Transverse colon (tissue), 4 donors: Measurements from ENCODE around the gene CCDC34. TPM values are rescaled to one million over a fixed set of nuclear protein-coding genes. Genes with fewer than 3 reads are reported as not detected.
A peak's percentile ranks its signal among the peaks of the same experiment; 100 is the strongest.

Source experiments
- DNase-seq: peaks from one replicate; pipeline ENCODE4 v3.0.0-alpha.2; 2019
- H3K27ac ChIP-seq, 4 donors: fragments of 200-600 bp; sonication (generic); 2 replicates each; pipeline ENCODE4 v1.5.1; 2016 to 2018; ENCODE audit warnings: inconsistent platforms in 4 of 4
- H3K27me3 ChIP-seq: fragments of 200-600 bp; sonication (generic); 2 replicates; pipeline ENCODE4 v1.5.1; 2017; ENCODE audit warnings: inconsistent platforms
- H3K36me3 ChIP-seq, 4 donors: fragments of 200-600 bp; sonication (generic); 2 replicates each; pipeline ENCODE4 v1.5.1; 2017 to 2019; ENCODE audit warnings: inconsistent platforms in 4 of 4
- H3K4me1 ChIP-seq, 4 donors: fragments of 200-600 bp; sonication (generic); 2 replicates each; pipeline ENCODE4 v1.5.1; 2017 to 2020; ENCODE audit warnings: inconsistent platforms in 4 of 4
- H3K4me3 ChIP-seq, 4 donors: fragments of 200-600 bp; sonication (generic); 1 replicate in 1 of 4; 2 replicates in 3 of 4; pipeline versions ENCODE4 v1.5.1 to v1.6.1; 2017 to 2019; ENCODE audit warnings: inconsistent platforms in 4 of 4
- H3K9me3 ChIP-seq, 2 donors: fragments of 200-600 bp; sonication (generic); 2 replicates each; pipeline ENCODE4 v1.5.1; 2017 to 2019; ENCODE audit warnings: inconsistent platforms in 2 of 2
- EP300 ChIP-seq: sonication (generic); formaldehyde crosslinking; IDR thresholded peaks from one replicate; pipeline ENCODE4 v1.6.1; 2017; ENCODE audit warnings: antibody characterized with exemption, low read depth
- POLR2A ChIP-seq: fragments of 450-650 bp; IDR thresholded peaks from one replicate; pipeline ENCODE4 v1.6.1; 2016; ENCODE audit warnings: antibody characterized with exemption, mild to moderate bottlenecking, moderate library complexity
- POLR2AphosphoS5 ChIP-seq, 3 donors: sonication (generic); formaldehyde crosslinking; IDR thresholded peaks; one replicate each; pipeline ENCODE4 v1.6.1; 2016; ENCODE audit warnings: antibody characterized with exemption in 3 of 3
- WGBS, 2 donors: methylation state at CpG; one replicate each; pipeline ENCODE4 v1.1.5; 2018; ENCODE audit warnings: low coverage in 1 of 2; 5-methylcytosine and 5-hydroxymethylcytosine counted together
- in situ Hi-C, 4 donors: fragments of 200-750 bp; cut with MboI; loops; one replicate each; pipeline versions ENCODE4 v1.15.0 to v1.15.1; 2017; ENCODE audit warnings: low sequenced_read_pairs in 3 of 4, low pct_ligation_motif_present in 1 of 4, low pct_unique_long_range_greater_than_20kb in 1 of 4
- intact Hi-C: fragments of 100-400 bp; cut with DNase I; formaldehyde crosslinking; loops from one replicate; pipeline ENCODE4 v1.15.1; 2023; ENCODE audit warnings: low total_unique reads
- total RNA-seq, 4 donors: library from RNA; depleted of rRNA; stranded (reverse); fragments of >200 nt; gene quantifications; one replicate each; pipeline ENCODE4 v1.1.0, GENCODE V29; 2016
- TF ChIP-seq, protein P1 (sequence below), 5 experiments: fragments of 200-600 bp in 3 of 5; fragments of 450-650 bp in 2 of 5; sonication (generic) in 3 of 5; IDR thresholded peaks; 1 replicate in 2 of 5; 2 replicates in 3 of 5; pipeline ENCODE4 v1.5.1; 2016 to 2017; ENCODE audit warnings: antibody characterized with exemption in 5 of 5, inconsistent platforms in 3 of 5, mild to moderate bottlenecking in 2 of 5, moderate library complexity in 1 of 5

CCDC34 gene
- total RNA-seq, 4 donors from 2014 or later: 0.40 to 6.8 (median 5.6) TPM; not detected in 1

DNA sequence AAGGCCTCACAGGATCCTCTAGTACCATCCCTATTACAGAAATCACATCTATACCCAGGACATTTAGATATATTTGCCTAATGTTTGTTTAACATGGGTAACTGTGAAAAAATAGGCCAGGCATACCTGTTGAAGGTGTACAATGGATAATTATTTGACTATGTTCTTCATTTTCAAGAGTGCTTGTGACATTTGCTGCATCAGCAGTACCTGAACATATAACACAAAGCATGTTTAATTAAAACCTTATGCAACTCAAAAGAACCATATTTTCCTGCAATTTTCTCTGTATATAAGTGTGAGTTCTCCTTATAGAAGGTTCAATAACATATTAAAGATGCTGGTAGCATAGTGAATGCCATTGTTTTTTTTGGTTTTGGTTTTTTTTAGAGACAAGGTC, 8.5 kb upstream of the CCDC34 start:
- Histone ChIP-seq H3K4me1 (peaks cover 0 to 5% (median 3%) of the 10 kb centered on the region in 4 donors), H3K9me3 (no peaks in the 10 kb centered on the region), H3K4me3 (no peak overlapping the region), H3K36me3 (peaks cover 0 to 23% (median 3%) of the 10 kb centered on the region in 4 donors), H3K27me3 (no peaks in the 10 kb centered on the region), H3K27ac (no peak overlapping the region)
- TF ChIP-seq POLR2AphosphoS5 (IDR thresholded peaks at IDR 0.05): no peak
- TF ChIP-seq, protein P1, sequence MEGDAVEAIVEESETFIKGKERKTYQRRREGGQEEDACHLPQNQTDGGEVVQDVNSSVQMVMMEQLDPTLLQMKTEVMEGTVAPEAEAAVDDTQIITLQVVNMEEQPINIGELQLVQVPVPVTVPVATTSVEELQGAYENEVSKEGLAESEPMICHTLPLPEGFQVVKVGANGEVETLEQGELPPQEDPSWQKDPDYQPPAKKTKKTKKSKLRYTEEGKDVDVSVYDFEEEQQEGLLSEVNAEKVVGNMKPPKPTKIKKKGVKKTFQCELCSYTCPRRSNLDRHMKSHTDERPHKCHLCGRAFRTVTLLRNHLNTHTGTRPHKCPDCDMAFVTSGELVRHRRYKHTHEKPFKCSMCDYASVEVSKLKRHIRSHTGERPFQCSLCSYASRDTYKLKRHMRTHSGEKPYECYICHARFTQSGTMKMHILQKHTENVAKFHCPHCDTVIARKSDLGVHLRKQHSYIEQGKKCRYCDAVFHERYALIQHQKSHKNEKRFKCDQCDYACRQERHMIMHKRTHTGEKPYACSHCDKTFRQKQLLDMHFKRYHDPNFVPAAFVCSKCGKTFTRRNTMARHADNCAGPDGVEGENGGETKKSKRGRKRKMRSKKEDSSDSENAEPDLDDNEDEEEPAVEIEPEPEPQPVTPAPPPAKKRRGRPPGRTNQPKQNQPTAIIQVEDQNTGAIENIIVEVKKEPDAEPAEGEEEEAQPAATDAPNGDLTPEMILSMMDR (IDR thresholded peaks at IDR 0.05): no peak
- in situ Hi-C loops: loop anchor here in 1 of 4 donors (25.0 kb wide), 1 partner anchor 91 kb away; the partner anchor contains the start of gene LGR4
- DNase-seq: no peak
- intact Hi-C loops: no loop called here

DNA sequence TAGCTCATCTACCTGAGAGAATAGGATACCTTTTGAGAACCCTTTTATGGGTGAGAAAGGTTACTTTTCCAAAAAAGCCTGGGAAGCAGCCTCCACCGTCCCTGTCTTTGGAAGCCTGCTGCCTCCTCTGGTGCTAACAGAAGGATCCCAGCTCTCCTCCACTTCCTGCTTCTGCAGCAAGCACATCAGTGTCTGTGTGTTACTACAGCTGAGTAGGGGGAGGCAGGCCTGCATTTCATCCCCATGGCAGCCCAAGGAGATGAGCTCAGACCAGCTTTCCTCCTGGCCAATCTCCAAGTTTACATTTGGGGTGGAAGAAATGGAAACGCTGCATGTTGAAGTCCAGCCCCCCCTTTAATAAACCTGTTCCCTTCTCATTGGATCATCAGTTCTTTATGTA, 7.4 kb upstream of the CCDC34 start:
- no peak for DNase-seq
- H3K27ac ChIP-seq: peak overlapping the region in 1 of 4 donors; percentile 39

DNA sequence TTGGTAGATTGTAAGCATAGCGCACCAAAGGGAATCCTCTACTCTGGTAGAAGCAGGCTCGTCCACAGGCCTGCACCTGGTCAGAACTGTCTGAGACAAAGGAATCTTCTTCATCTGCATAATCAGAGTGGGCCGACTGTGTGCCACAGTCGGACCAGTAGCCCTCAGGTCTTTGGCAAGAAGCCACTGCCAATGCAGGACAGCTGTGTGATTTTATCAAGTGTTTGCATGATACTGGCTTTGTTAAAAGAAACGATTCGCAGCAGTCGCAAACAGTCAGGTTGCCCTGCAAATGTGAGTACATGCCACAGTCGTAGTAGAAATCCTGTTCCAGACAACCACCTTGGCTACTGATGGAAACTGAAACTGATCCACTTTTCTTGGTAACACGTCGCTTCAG, 4.9 kb upstream of the CCDC34 start:
- Histone ChIP-seq H3K27me3 (no peaks in the 10 kb centered on the region), H3K4me3 (no peak overlapping the region), H3K36me3 (peaks cover 0 to 23% (median 0%) of the 10 kb centered on the region in 4 donors), H3K9me3 (no peaks in the 10 kb centered on the region), H3K4me1 (peaks cover 0 to 9% (median 4%) of the 10 kb centered on the region in 4 donors), H3K27ac (no peak overlapping the region)
- WGBS, 2 donors: 87 to 90% methylated on average over 2 to 10 of the region's 10 CpGs
- intact Hi-C loops (no loop called here), in situ Hi-C loops (loop anchor here in 1 of 4 donors (25.0 kb wide), 1 partner anchor 94 kb away; the partner anchor contains the start of gene LGR4)
- no peak for TF ChIP-seq EP300
- TF ChIP-seq POLR2AphosphoS5 (IDR thresholded peaks at IDR 0.05): no peak
- TF ChIP-seq, protein P1 (IDR thresholded peaks at IDR 0.05): no peak
- no peak for TF ChIP-seq POLR2A
- DNase-seq: no peak

More for the DNA sequence above, 7.4 kb upstream of the CCDC34 start:
- Histone ChIP-seq H3K4me1 (peaks cover 0 to 5% (median 3%) of the 10 kb centered on the region in 4 donors), H3K9me3 (no peaks in the 10 kb centered on the region), H3K4me3 (no peak overlapping the region), H3K36me3 (peaks cover 0 to 23% (median 3%) of the 10 kb centered on the region in 4 donors), H3K27me3 (no peaks in the 10 kb centered on the region)
- TF ChIP-seq EP300 (no peak), POLR2A (no peak), POLR2AphosphoS5 (IDR thresholded peaks at IDR 0.05) (no peak)
- TF ChIP-seq, protein P1 (IDR thresholded peaks at IDR 0.05): no peak
- in situ Hi-C loops (loop anchor here in 1 of 4 donors (25.0 kb wide), 1 partner anchor 92 kb away; the partner anchor contains the start of gene LGR4), intact Hi-C loops (no loop called here)
- WGBS, 2 donors: 38% methylated on average over 2 of the region's 2 CpGs; no CpG with 5 or more reads in 1 of the 2 donors

DNA sequence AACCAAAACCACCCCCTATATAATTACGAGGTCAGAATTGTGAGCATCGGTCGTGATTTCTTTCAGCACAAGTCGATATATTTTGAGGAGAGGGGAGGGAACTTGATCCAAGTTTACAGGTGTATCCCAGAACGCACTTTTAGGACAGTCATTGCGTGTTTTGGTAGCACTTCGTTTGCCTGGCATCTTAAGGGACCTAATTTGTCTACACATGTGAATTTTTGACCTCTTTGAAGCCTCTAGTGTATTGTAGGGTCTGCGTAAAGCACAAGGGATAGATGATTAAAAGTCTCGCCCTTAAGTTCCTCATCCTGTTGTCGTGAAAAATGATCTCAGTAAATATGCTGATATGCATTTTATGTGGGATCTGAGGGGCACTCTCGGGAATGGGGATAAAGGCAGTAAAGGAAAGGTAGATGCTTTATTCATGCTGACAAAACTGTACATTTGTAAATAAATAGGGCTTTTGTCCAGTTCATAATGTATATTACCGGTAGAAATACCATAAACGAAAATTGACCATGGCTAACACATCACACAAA, 632 bp upstream of the CCDC34 start:
- 23 to 33% methylated on average over 13 of the region's 13 CpGs for WGBS, 2 donors
- peaks cover 3 to 25% (median 9%) of the 10 kb centered on the region in 4 donors for H3K4me1 ChIP-seq
- in situ Hi-C loops: loop anchor here in 1 of 4 donors (25.0 kb wide), 1 partner anchor 99 kb away; the partner anchor contains the start of gene LGR4

More for the DNA sequence above, 632 bp upstream of the CCDC34 start:
- intact Hi-C loops: no loop called here
- H3K9me3 ChIP-seq: no peaks in the 10 kb centered on the region
- TF ChIP-seq POLR2AphosphoS5 (IDR thresholded peaks at IDR 0.05): no peak
- TF ChIP-seq EP300: no peak
- TF ChIP-seq, protein P1 (IDR thresholded peaks at IDR 0.05): no peak
- peak overlapping the region; percentile 62 to 73 (median 70) for H3K27ac ChIP-seq
- H3K36me3 ChIP-seq: peaks cover 0 to 9% (median 0%) of the 10 kb centered on the region in 4 donors
- H3K4me3 ChIP-seq: peak overlapping the region; percentile 39 to 76 (median 70)
- H3K27me3 ChIP-seq: no peaks in the 10 kb centered on the region
- DNase-seq: no peak
